Glomerular endothelial cell (primary cell): ENCODE results near the gene TIFAB. TPM values are rescaled to one million over a fixed set of nuclear protein-coding genes. Genes with fewer than 3 reads are reported as not detected.
"Not testable (repeated sequence)": the region's sequence is repeated elsewhere in the genome, so short reads cannot be mapped to it uniquely, and the experiment has no call there.

Source experiments
- DNase-seq: peaks from one replicate; pipeline ENCODE4 v3.0.0-alpha.2; 2011; ENCODE audit warnings: low read depth, low spot score; ENCODE audit errors: extremely low read depth
- total RNA-seq: library from RNA; depleted of rRNA; stranded (reverse); fragments of >200 nt; gene quantifications from 2 replicates; pipeline ENCODE4 v1.2.3, GENCODE V29; 2015

Gene TIFAB
- not detected in 2 replicates for total RNA-seq

GRCh38 chr5:135452321-135453030 is at the start of gene TIFAB:
TIFAB (minus strand) TSS chr5:135452351; CDS start chr5:135449939, 2,412 bp downstream.
- DNase-seq, result no peak

- DNase-seq, result no peak
Measured at GRCh38 chr5:135498637-135498995, 46.5 kb upstream of the TIFAB start.

GRCh38 chr5:135497971-135498636 is 46.0 kb upstream of the TIFAB start:
- DNase-seq, result no peak

GRCh38 chr5:135495531-135495930 is 43.4 kb upstream of the TIFAB start:
- not testable (repeated sequence) for DNase-seq

- no peak for DNase-seq
Measured at GRCh38 chr5:135494196-135494595, 42.0 kb upstream of the TIFAB start.

GRCh38 chr5:135493406-135494180 is 41.4 kb upstream of the TIFAB start:
- DNase-seq, result no peak

- no peak for DNase-seq
Measured at GRCh38 chr5:135492319-135492626, 40.1 kb upstream of the TIFAB start.

- no peak for DNase-seq
Measured at GRCh38 chr5:135491552-135492318, 39.6 kb upstream of the TIFAB start.

- no peak for DNase-seq
Measured at GRCh38 chr5:135491038-135491551, 38.9 kb upstream of the TIFAB start.

GRCh38 chr5:135490245-135491037 is 38.3 kb upstream of the TIFAB start:
- no peak for DNase-seq

- no peak for DNase-seq
Measured at GRCh38 chr5:135489466-135490244, 37.5 kb upstream of the TIFAB start.

GRCh38 chr5:135488727-135489465 is 36.7 kb upstream of the TIFAB start:
- no peak for DNase-seq

GRCh38 chr5:135487839-135488514 is 35.8 kb upstream of the TIFAB start:
- DNase-seq, result no peak

- no peak for DNase-seq
Measured at GRCh38 chr5:135487037-135487395, 34.9 kb upstream of the TIFAB start.

GRCh38 chr5:135486131-135487036 is 34.2 kb upstream of the TIFAB start:
- DNase-seq, result no peak

- DNase-seq, result no peak
Measured at GRCh38 chr5:135484674-135485086, 32.5 kb upstream of the TIFAB start.

- no peak for DNase-seq
Measured at GRCh38 chr5:135483254-135483653, 31.1 kb upstream of the TIFAB start.
